Activated T-cell treated with anti-CD3 and anti-CD28 coated beads for 48 hours (primary cell): Measurements from ENCODE around the gene SCIMP.
"Not testable (repeated sequence)": the region's sequence is repeated elsewhere in the genome, so short reads cannot be mapped to it uniquely, and the experiment has no call there.

Source experiments
- DNase-seq: peaks from one replicate; pipeline ENCODE4 v3.0.0-alpha.2; 2020; ENCODE audit warnings: low read depth

The SCIMP gene

DNA sequence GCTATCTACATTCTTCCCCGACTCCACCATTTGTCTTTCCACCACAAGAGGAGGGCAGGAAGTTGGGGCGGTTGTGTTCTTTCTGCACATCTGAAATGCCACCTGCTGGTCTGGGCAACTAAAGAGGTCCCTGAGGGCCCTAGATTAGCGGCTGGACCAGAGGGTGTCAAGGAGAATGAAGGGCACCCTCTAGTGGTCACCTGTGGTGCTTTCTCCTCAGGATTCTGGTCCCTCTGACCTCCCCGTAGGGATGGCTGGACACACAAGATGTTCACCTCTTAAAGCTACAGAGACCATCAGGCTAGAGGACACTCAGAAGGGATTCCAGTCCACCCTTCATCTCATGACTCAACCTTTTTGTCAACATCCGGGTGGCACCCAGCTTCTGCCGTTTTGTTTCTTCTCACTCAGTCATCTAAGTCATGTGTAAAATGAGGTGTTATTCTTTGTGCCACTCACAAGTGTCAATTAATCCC, 2.9 kb upstream of the SCIMP start:
- peak; percentile 31 for DNase-seq

DNA sequence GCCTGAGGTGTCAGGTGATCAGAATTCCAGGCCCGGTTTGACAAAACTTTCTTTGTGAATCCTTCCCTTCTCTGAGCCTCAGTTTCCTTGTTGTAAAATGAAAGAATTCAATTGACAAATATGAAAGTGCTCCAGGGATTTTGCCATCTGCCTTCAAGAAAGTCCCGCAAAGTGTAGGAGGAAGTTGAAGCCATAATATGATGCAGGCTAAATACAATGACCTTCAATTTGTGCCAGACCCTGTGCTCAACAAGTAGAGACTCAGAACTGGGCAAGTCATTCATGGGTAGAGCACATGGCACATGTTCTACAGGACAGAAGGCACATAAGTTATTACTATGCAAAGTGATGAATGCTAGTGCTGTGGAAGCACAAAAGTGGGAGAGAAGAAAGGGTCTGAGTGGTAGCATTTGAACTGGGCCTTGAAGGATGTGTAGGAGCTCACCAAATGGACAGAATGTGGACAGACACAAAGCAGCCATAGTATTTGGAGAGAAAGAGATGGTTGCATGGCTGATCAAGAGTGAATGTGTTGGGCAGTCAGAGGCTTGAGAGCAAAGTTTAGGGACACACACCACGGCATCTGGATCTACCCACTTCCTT, 2.4 kb upstream of the SCIMP start:
- DNase-seq, result no peak

DNA sequence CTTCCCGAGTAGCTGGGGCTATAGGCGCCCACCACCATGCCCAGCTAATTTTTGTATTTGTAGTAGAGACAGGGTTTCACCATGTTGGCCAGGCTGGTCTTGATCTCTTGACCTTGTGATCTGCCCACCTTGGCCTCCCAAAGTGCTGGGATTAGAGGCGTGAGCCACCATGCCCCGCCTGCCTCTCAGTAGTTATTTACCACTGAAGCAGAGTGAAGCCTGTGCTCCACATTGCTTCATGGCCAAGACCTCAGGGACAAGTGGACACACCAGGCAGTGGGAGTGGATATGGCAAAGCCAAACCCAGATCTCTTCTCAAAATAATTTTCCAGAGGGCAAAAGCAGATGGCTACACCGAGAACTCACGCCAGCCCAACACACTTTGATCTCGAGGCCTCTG, 1.2 kb downstream of the SCIMP start:
- not testable (repeated sequence) for DNase-seq

DNA sequence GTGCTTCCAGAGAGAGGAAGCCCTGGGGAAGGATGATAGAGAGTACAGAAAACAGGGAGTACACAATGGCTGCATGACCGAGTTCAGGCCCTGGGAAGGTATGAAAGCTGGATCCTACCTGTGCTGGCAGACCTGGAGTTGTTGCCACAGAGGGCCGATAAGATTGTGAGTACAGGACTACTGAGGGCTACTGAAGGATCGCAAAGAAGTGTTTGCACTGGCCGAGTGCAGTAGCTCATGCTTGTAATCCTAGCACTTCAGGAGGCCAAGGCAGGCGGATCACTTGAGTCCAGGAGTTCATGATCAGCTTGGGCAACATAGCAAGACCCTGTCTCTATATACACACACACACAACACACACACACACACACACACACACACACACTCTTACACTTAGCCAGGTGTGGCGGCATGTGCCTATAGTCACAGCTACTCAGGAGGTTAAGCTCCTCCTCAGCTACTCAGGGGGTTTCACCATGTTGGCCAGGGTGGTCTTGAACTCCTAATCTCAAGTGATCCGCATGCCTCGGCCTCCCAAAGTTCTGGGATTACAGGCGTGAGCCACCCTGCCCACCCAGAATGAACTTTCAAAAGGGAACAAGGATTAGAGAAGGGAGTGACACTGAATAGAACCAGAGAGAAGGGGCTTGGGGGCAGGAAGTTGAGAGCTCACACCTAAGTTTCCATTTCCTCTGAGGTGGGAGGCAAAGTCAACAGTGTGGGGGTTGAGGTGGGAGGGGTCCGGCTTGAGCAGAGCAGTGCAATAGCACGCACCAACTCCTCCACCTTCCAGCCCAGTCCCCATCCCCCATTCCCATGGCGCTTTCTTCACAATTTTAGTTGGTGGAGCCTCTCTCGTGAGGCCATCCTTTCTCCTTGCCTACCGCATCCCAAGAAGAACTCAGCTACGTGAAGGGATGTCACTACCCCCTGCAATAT, 7.5 kb downstream of the SCIMP start:
- no peak for DNase-seq

DNA sequence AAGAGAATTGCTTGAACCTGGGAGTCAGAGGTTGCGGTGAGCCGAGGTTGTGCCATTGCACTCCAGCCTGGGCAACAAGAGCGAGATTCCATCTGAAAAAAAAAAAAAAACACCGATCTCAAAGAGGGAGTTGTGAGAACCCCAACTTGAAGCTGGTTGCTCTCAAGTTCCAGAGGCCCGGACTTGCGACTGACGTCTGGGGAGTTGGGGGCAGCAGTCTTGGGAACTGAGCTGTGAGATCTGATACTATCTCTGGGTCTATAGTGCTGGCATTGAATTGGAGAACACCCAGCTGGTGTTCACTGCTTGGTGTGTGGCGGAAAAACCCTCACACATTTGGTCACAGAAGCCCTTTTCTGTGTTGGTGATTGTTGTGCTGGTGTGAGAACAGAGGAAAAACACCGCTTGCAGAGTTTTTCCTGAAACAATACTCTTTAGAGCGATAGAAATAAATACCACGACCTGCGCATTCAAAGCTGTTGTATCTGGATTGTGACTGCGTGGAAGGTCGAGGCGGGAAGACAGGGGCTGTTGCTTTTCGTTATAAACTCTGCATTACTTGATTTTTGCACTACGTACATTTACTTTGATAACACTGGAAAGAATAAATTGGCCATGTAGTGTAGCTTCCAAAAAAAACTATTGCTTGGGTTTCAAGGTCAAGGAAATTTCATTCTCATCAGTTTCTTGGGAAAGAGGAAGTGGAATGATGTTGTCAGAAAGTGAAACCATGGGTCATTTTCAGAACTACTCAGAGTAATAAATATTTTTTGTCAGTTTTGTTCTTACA, 8.8 kb downstream of the SCIMP start:
- no peak for DNase-seq

DNA sequence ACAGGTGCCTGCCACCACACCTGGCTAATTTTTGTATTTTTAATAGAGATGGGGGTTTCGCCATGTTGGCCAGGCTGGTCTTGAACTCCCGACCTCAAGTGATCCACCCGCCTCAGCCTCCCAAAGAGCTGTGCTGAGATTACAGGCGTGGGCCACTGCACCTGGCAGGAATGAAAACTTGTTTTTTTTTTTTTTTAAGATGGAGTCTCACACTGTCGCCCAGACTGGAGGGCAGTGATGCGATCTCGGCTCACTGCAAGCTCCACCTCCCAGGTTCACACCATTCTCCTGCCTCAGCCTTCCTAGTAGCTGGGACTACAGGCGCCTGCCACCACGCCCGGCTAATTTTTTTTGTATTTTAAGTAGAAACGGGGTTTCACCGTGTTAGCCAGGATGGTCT, 12.7 kb downstream of the SCIMP start:
- not testable (repeated sequence) for DNase-seq

DNA sequence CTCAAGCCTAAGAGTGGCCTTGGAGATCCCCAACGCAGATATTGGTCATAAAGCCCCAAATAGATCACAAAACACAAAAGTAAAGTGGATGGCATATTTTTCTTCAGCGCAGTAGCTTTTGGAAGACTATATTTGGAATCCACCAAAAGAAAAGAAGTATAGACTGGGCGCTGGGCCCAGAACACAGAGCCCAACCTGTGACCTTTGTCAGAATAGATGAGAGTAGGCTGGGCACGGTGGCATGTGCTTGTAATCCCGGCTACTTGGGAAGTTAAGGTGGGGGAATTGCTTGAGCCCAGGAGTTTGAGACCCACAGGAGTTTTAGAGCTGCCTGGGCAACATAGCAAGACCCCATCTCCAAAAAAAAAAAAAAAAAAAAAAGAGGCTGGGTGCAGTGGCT, 14.6 kb downstream of the SCIMP start:
- DNase-seq, result no peak

DNA sequence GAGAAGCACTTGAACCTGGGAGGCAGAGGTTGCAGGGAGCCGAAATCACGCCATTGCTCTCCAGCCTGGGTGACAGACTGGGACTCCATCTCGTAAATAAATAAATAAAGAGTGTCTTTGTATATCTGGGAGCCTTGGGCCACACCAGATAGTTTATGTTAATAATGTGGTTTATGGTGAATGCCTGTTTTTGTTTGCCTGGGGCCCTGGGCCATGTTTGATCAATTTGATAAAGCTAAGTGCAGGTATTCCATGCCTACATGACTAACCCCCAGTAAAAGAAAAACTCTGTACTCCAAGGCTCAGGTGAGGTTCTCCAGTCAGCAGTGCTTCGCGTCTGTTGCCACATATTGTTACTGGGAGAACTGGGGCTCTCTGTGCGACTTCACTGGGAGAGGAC, 15.1 kb downstream of the SCIMP start:
- no peak for DNase-seq

DNA sequence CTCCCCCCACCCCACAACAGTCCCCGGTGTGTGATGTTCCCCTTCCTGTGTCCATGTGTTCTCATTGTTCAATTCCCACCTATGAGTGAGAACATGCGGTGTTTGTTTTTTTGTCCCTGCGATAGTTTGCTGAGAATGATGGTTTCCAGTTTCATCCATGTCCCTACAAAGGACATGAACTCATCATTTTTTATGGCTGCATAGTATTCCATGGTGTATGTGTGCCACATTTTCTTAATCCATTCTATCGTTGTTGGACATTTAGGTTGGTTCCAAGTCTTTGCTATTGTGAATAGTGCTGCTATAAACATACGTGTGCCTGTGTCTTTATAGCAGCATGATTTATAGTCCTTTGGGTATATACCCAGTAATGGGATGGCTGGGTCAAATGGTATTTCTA, 17.1 kb downstream of the SCIMP start:
- DNase-seq, result not testable (repeated sequence)

DNA sequence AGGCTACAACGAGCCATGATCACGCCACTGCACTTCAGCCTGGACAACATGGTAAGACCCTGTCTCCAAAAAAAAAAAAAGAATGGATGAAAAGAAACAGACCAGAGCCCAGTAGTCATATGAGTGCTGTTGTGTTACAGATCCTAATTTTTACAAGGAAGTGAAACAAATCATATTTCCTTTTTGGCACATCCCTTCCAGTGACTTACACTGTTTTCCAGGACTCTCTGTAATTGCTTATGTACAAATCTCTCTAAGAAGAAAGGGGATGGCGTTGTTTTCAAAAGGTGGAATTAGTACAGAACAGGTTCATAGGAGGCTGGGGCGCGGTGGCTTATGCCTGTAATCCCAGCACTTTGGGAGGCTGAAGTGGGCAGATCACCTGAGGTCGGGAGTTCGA, 23.2 kb downstream of the SCIMP start:
- DNase-seq, result no peak

DNA sequence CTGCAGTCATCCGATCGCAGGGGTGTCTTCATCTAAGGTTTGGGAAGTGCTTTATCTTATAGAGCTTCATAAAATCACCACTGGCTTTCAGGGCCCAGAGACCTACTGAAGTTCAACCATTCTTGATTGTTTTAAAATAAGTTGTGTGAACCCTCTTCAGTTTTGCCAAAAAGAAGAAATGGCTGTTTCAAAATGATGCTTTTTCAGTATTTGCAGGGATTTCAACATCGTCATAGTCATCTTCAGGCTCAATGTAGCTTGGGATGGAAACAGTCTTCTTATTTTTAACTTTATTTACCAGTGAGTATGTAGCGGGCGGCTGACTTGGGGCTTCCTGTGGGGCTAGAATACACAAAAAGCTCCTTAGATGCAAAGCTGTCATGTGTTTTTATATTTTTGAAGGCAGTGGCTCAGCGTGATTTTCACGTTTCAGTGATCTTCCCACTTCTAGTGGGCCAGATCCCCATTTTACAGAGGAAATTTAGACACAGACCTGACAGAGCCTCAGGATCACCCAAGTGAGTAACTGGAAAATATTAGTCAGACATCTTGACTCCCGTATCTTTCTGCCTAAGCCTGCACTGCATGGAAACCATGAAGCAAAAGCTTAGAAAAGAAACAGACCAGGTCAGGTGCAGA, 23.9 kb downstream of the SCIMP start:
- no peak for DNase-seq

DNA sequence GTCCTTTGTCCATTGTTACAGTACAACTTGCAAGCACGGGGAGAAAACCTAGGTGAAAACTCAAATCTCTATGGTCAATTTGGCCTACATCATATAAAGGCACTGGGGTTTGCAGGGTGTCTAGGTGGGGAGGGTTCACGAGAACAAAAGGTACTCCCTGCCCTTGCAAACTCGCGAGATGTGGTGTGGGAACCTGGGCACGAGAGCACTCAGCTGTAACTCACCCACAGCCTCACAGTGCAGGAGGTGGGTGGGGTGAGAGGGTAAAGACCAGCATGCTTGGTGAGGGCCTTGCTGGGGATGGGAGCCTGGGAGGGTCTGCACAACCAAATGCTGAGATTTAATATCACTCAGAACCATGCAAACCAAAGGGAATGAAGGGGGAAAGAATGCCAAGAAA, 24.6 kb downstream of the SCIMP start:
- DNase-seq, result no peak

DNA sequence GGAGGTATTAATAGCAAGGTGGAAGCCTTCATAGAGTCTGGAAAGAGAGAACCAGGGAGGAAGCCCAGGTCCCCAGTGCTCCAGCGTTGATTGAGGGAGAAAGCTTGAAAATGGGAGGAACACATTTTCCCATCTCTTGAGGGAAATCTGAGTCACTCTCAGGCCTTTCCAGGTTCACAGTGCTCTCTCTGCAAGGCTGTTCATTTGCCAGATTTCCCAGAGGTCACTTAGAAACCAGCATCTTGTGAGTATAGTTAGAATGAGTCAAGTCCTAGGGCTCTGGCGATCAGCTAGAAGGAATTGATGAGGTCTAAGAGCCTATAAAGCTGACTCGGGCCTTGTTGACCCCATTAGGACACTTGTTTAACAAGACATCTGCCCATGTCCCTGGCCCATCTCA, 25.3 kb downstream of the SCIMP start:
- DNase-seq, result no peak

DNA sequence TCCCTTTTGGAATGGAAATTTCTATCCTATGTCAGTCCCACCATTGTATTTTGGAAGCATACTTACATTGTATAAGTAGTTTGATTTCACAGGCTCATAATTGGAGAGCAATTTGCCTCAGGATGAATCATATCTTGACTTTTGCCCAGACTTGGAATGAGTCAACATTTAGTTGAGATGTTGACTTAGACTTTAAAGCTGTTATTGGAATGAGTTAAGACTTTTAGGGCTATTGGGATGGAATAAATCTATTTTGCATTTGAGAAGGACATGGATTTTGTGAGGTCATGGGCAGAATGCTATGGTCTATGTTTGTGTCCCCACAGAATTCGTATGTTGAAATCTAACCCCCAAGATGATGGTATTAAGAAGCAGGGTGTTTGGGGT, 30.8 kb downstream of the SCIMP start:
- no peak for DNase-seq

DNA sequence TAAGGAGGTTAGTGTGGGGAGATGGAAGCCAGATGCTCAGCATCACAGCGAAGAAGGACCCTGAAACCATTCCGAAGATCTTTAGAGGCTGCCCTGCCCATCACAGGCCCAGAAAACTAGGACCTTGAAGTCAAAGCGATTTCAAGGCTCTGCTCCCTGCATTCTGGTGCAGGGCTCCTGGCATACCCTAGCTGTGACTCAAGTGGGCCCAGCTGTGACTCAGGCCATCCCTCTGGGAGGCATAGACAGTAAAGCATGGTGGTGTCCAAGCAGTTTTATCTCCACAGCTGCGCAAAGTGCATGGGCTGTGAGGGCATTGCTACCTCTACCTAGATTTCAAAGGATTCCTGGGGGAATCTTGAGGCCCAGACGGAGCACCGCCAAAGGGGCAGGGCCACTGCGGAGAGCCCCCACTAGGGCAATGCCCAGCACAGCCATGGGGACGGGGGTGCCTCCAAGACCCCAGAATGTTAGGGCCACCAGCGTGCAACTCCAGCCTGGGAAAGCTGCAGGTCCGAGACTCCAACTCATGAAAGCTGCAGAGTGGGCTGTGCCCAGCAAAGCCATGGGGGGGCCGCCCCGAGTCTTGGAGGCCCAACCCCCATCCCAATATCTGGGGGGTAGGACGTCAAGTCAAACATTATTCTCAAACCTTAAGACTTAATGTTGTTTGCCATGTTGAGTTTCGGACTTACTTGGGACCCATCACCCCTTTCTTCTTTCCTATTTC, 31.3 kb downstream of the SCIMP start:
- DNase-seq, result no peak

DNA sequence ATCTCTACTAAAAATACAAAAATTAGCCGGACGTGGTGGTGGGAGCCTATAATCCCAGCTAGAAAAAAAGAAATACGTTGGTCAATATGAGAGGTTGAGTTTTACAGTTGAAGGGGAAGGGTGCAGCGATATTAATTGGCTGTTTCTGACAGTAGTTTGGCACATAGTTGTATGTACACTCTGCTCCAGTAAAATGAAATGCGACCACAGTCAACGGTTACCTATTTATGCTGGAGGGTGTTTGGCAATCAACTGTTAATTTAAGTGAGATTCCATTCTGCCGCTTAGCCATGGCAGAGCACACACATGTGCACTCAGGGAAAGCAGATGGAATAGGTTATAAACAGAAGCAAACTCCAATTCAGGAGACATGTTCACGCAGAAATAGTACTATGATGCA, 33.6 kb downstream of the SCIMP start:
- no peak for DNase-seq

DNA sequence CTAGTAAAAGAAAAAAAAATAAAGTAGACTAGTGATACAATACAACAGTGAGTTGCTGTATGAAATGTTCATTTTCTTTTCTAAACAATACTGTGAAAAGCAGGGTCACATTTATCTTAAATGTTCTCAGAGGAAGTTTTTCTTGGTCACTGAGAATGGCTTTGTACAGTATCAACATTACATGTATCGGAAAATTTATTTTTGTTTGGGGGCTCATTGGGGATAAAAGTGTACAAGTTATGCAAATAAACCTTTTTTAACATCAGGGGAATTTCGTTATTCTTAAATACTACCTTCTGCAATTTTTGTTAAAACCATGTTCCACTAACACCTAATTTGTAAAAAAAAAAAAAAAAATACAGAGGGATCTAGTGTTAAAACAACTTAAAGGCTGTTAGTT, 34.3 kb downstream of the SCIMP start:
- DNase-seq, result no peak

DNA sequence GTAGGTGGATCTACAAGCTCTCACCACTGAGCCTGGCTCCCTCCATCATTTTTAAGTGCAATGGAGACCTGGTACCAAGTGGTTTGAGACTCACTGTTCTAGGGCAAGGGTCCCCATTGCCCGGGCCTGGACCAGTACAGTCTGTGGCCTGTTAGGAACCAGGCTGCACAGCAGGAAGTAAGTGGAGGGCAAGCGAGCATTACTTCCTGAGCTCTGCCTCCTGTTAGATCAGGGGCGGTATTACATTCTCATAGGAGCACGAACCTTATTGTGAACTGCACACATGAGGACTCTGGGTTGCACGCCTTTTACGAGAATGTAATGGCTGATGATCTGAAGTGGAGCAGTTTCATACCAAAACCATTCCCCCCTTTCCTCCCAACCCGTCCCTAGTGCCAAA, 36.2 kb downstream of the SCIMP start:
- no peak for DNase-seq

DNA sequence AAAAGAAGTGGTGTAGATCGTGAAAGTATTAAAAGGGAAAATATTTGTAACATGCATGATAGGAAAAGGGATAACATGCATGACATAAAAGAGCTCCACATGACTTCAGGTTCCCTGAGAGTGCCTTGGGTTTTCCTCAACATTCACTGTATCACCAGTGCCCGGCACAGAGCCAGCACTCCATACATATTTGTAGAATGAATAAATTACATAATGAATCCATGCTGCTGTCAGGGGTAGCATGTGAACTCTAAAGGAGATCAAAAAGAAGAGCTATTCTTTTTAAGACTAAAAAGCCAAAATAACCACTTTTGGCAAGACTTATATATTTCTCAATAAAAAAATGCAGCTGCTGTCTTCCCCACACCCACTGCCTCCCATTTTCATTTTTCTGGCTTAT, 40.3 kb downstream of the SCIMP start:
- DNase-seq, result no peak

DNA sequence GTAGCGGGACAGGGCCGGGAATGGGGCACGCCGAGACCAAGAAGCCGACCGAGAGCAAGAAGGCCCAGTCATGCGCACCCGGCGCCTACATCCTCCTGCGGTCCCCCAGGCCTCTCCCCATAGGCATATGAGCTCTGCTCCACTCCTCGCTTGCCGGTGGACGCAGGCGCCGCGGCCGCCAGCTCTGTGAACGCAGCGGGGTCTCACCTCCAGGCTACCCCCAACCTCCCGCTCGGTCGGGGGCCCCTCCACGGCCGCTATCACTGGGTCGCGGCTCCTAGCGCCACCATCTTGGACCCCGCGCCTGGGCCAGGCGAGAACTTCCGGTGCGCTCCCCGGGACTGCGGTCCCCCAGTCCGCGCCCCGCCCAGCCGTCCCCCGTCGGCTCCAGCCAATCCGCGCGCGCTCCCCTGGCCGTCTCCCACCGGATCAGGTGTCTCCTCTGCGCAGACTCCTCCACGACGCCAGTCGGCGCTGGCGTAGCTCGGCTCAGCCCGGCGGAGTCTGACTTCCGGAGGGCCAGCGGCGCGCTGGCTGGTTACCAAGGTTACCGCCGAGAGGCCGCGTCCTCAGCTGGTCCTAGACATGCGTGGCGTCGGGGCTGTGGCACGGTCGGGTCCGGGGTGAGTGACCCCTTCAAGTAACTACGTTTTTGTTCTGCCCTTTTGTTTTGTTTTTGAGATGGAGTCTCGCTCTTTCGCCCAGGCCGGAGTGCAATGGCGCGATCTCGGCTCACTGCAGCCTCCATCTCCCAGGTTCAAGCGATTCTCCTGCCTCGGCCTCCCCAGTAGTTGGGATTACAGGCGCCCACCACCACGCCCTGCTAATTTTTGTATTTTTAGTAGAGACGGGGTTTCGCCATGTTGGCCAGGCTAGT, 42.9 kb downstream of the SCIMP start, which contains the start of gene ZNF594:
Gene ZNF594 (minus strand): TSS at position 328 of the 877 bp plus-strand sequence. CDS start 7,612 bp downstream, outside the sequence.
- DNase-seq, result peak; percentile 98
